IMR-90 (cell line): Measurements from ENCODE around the gene FUT1.

Experiments
- CTCF ChIP-seq: conservative IDR thresholded peaks from 2 replicates; pipeline ENCODE4 v1.5.1; 2012; ENCODE audit warnings: mild to moderate bottlenecking, low read depth, low read length, improper control_type of control experiment
- POLR2A ChIP-seq: IDR thresholded peaks from 2 replicates; pipeline ENCODE4 v1.6.1; 2012; ENCODE audit warnings: mild to moderate bottlenecking, low read depth, low read length
- RAD21 ChIP-seq: IDR thresholded peaks from 2 replicates; pipeline ENCODE4 v1.6.1; 2012; ENCODE audit warnings: low read length, improper control_type of control experiment

- no peak for TF ChIP-seq POLR2A
- no peak for TF ChIP-seq CTCF
- no peak for TF ChIP-seq RAD21
Measured at GRCh38 chr19:48760504-48761205, 8.2 kb upstream of the FUT1 start.
